Hepatocyte (in vitro differentiated cells): ENCODE data around the gene PLD3.

Experiments
- CTCF ChIP-seq: fragments of 200-600 bp; sonication (generic); IDR thresholded peaks from 2 replicates; pipeline ENCODE4 v1.5.1; 2016; ENCODE audit warnings: antibody characterized with exemption, mild to moderate bottlenecking; ENCODE audit not compliant: poor library complexity
- EZH2 ChIP-seq: fragments of 200-600 bp; sonication (generic); IDR thresholded peaks from 2 replicates; pipeline ENCODE4 v1.6.1; 2016; ENCODE audit warnings: antibody characterized with exemption, mild to moderate bottlenecking, borderline replicate concordance
- EZH2phosphoT487 ChIP-seq: fragments of 200-600 bp; sonication (generic); IDR thresholded peaks from one replicate; pipeline ENCODE4 v1.6.1; 2018; ENCODE audit warnings: antibody characterized with exemption, mild to moderate bottlenecking, low read depth, moderate library complexity; ENCODE audit not compliant: unreplicated experiment, severe bottlenecking

- TF ChIP-seq CTCF (no peak), EZH2 (no peak), EZH2phosphoT487 (no peak)
Observed at GRCh38 chr19:40304306-40304705, 44.2 kb upstream of the PLD3 start.
